Astrocyte (in vitro differentiated cells and primary cell): ENCODE results near the gene TBC1D2. TPM values are rescaled to one million over a fixed set of nuclear protein-coding genes. Genes with fewer than 3 reads are reported as not detected.

ENCODE experiments used
- DNase-seq: peaks from one replicate; pipeline ENCODE4 v3.0.0-alpha.2; 2010; ENCODE audit warnings: low read depth
- FAIRE-seq: peaks from 2 replicates; lab custom pipeline; 2011; peaks lifted over from hg19 to GRCh38; lab: Jason Lieb, UNC
- H2AFZ ChIP-seq: 2 replicates; pipeline ENCODE4 v1.6.0; 2012; ENCODE audit warnings: low read depth, low read length, inconsistent platforms
- H3K27ac ChIP-seq: 2 replicates; pipeline ENCODE4 v1.5.1; 2011; ENCODE audit warnings: low read depth, low read length, inconsistent platforms
- H3K27me3 ChIP-seq: 2 replicates; pipeline ENCODE4 v1.6.0; 2011; ENCODE audit warnings: low read length, inconsistent platforms; ENCODE audit not compliant: insufficient read depth
- H3K36me3 ChIP-seq: 2 replicates; pipeline ENCODE4 v1.5.1; 2011; ENCODE audit warnings: low read length, inconsistent platforms; ENCODE audit not compliant: insufficient read depth
- H3K4me1 ChIP-seq: 2 replicates; pipeline ENCODE4 v1.5.1; 2011; ENCODE audit warnings: low read length, inconsistent platforms; ENCODE audit not compliant: insufficient read depth
- H3K4me2 ChIP-seq: 2 replicates; pipeline ENCODE4 v1.6.0; 2012; ENCODE audit warnings: low read length, inconsistent platforms
- H3K4me3 ChIP-seq: 2 replicates; pipeline ENCODE4 v1.5.1; 2011; ENCODE audit warnings: low read depth, mild to moderate bottlenecking, low read length, inconsistent platforms; ENCODE audit not compliant: insufficient read depth
- H3K79me2 ChIP-seq: 2 replicates; pipeline ENCODE4 v1.6.0; 2012; ENCODE audit warnings: mild to moderate bottlenecking, low read length, inconsistent platforms; ENCODE audit not compliant: insufficient read depth
- H3K9ac ChIP-seq: 2 replicates; pipeline ENCODE4 v1.6.0; 2012; ENCODE audit warnings: mild to moderate bottlenecking, low read length, inconsistent platforms
- H3K9me3 ChIP-seq: 2 replicates; pipeline ENCODE4 v1.5.1; 2012; ENCODE audit warnings: low read depth, mild to moderate bottlenecking, low read length, inconsistent platforms; ENCODE audit not compliant: insufficient read depth
- H4K20me1 ChIP-seq: 2 replicates; pipeline ENCODE4 v1.6.0; 2012; ENCODE audit warnings: low read length, inconsistent platforms; ENCODE audit not compliant: insufficient read depth
- H3K27ac Mint-ChIP-seq: one replicate; pipeline ENCODE4 v1.8.0; 2021; ENCODE audit warnings: mild to moderate bottlenecking, mixed read lengths; ENCODE audit not compliant: unreplicated experiment
- H3K27me3 Mint-ChIP-seq: one replicate; pipeline ENCODE4 v1.8.0; 2021; ENCODE audit warnings: low read depth, mixed read lengths; ENCODE audit not compliant: unreplicated experiment
- H3K36me3 Mint-ChIP-seq: one replicate; pipeline ENCODE4 v1.8.0; 2021; ENCODE audit warnings: low read depth, mixed read lengths; ENCODE audit not compliant: unreplicated experiment
- H3K4me1 Mint-ChIP-seq: one replicate; pipeline ENCODE4 v1.8.0; 2021; ENCODE audit warnings: low read depth, mixed read lengths; ENCODE audit not compliant: unreplicated experiment
- H3K4me3 Mint-ChIP-seq: one replicate; pipeline ENCODE4 v1.8.0; 2021; ENCODE audit warnings: mild to moderate bottlenecking, moderate library complexity, mixed read lengths; ENCODE audit not compliant: unreplicated experiment
- H3K9me3 Mint-ChIP-seq: one replicate; pipeline ENCODE4 v1.8.0; 2021; ENCODE audit warnings: mild to moderate bottlenecking, mixed read lengths; ENCODE audit not compliant: unreplicated experiment
- EZH2 ChIP-seq: IDR thresholded peaks from 2 replicates; pipeline ENCODE4 v1.6.1; 2012; ENCODE audit warnings: mild to moderate bottlenecking, low read length, inconsistent platforms; ENCODE audit not compliant: insufficient read depth
- total RNA-seq: library from RNA; stranded (reverse); gene quantifications from 2 replicates; pipeline ENCODE4 v1.2.1, GENCODE V29; 2021
- TF ChIP-seq, protein P1 (sequence below): IDR thresholded peaks from 2 replicates; pipeline ENCODE4 v1.5.1; 2011; ENCODE audit warnings: low read depth, mild to moderate bottlenecking, inconsistent platforms, low read length, moderate library complexity; ENCODE audit not compliant: insufficient read depth

The TBC1D2 gene
- total RNA-seq, 1 donor from 2014 or later, result 9.6 TPM

GRCh38 chr9:98232926-98233325 is 22.5 kb downstream of the TBC1D2 start:
- Mint-ChIP-seq H3K27ac (no peak overlapping the region), H3K9me3 (peaks cover 2% of the 10 kb centered on the region), H3K4me1 (peaks cover 6% of the 10 kb centered on the region), H3K27me3 (no peaks in the 10 kb centered on the region), H3K36me3 (peaks cover 20% of the 10 kb centered on the region), H3K4me3 (no peak overlapping the region)
- peaks cover 14% of the 10 kb centered on the region for H3K4me1 ChIP-seq
- no peak for TF ChIP-seq EZH2
- TF ChIP-seq, protein P1, sequence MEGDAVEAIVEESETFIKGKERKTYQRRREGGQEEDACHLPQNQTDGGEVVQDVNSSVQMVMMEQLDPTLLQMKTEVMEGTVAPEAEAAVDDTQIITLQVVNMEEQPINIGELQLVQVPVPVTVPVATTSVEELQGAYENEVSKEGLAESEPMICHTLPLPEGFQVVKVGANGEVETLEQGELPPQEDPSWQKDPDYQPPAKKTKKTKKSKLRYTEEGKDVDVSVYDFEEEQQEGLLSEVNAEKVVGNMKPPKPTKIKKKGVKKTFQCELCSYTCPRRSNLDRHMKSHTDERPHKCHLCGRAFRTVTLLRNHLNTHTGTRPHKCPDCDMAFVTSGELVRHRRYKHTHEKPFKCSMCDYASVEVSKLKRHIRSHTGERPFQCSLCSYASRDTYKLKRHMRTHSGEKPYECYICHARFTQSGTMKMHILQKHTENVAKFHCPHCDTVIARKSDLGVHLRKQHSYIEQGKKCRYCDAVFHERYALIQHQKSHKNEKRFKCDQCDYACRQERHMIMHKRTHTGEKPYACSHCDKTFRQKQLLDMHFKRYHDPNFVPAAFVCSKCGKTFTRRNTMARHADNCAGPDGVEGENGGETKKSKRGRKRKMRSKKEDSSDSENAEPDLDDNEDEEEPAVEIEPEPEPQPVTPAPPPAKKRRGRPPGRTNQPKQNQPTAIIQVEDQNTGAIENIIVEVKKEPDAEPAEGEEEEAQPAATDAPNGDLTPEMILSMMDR, result no peak
- no peak overlapping the region for H2AFZ ChIP-seq
- no peaks in the 10 kb centered on the region for H4K20me1 ChIP-seq
- peak overlapping the region; percentile 6 for H3K9ac ChIP-seq
- no peaks in the 10 kb centered on the region for H3K79me2 ChIP-seq
- H3K27ac ChIP-seq, result peak overlapping the region; percentile 21
- DNase-seq, result no peak
- no peak overlapping the region for H3K4me3 ChIP-seq
- no peaks in the 10 kb centered on the region for H3K27me3 ChIP-seq
- FAIRE-seq, result no peak
- H3K9me3 ChIP-seq, result no peaks in the 10 kb centered on the region
- no peak overlapping the region for H3K4me2 ChIP-seq
- peaks cover 25% of the 10 kb centered on the region for H3K36me3 ChIP-seq

DNA sequence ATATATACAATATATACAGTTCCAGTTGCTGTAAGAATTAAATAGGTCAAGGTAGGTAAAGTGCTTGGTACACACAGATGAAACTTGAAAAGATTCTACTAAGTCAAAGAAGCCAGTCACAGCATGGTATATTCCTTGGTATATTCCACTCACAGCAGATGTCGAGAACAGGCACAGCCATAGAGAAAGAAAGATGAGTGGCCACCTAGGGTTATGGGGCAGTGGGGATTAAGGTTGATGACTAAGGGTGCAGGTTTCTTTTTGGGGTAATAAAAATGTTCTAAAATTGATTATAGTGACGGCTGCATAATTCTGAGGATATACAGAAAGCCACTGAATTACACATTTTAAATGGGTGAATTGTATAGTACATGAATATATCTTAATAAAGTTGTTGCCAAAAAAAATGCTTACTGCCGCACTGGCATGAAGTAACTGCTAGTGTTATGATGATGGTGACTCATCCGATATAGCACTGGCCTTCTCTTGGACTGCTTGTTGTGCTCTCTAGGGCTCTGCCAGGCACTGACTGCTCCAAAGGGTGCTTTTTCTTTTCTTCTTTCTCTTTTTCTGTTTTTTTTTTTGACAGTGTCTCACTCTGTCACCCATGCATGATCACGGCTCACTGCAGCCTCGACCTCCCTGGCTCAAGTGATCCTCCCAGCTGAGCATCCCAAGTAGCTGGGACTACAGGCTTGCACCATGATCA is 23.5 kb downstream of the TBC1D2 start:
- Histone ChIP-seq H3K79me2 (no peaks in the 10 kb centered on the region), H3K27ac (peak overlapping the region; percentile 21), H3K4me3 (no peak overlapping the region), H3K27me3 (no peaks in the 10 kb centered on the region), H3K4me2 (peak overlapping the region; percentile 40), H4K20me1 (no peaks in the 10 kb centered on the region), H3K9ac (no peak overlapping the region), H3K4me1 (peaks cover 14% of the 10 kb centered on the region), H2AFZ (no peak overlapping the region), H3K9me3 (no peaks in the 10 kb centered on the region), H3K36me3 (peaks cover 27% of the 10 kb centered on the region)
- TF ChIP-seq EZH2, result no peak
- TF ChIP-seq, protein P1, result no peak
- no peak for FAIRE-seq
- no peak overlapping the region for H3K4me3 Mint-ChIP-seq
- H3K27ac Mint-ChIP-seq, result peak overlapping the region; percentile 38
- H3K36me3 Mint-ChIP-seq, result peaks cover 20% of the 10 kb centered on the region
- peaks cover 7% of the 10 kb centered on the region for H3K4me1 Mint-ChIP-seq
- no peaks in the 10 kb centered on the region for H3K27me3 Mint-ChIP-seq
- peak; percentile 87 for DNase-seq
- H3K9me3 Mint-ChIP-seq, result peaks cover 2% of the 10 kb centered on the region

DNA sequence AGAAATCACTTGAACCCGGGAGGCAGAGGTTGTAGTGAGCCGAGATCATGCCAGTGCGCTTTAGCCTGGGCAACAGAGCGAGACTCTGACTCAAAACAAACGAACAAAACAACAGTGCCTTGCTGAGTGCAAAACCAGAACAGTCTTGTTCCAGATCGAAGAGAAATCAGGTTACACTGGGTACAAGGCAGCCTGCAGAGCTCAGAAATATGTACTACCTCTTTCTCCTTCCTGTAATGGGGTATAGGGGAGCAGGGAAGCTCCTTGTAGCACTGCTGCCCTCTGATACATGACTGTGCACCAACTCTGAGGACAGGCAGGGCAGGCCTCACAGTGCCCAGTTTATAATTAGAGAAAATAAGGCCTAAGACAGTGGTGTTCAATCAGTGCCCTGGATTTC is 24.7 kb downstream of the TBC1D2 start:
- Histone ChIP-seq H3K4me3 (no peak overlapping the region), H3K27me3 (no peaks in the 10 kb centered on the region), H3K27ac (no peak overlapping the region), H3K36me3 (peaks cover 28% of the 10 kb centered on the region), H3K4me1 (peaks cover 14% of the 10 kb centered on the region), H2AFZ (no peak overlapping the region), H3K79me2 (no peaks in the 10 kb centered on the region), H4K20me1 (no peaks in the 10 kb centered on the region), H3K9me3 (no peaks in the 10 kb centered on the region), H3K9ac (no peak overlapping the region), H3K4me2 (no peak overlapping the region)
- peaks cover 7% of the 10 kb centered on the region for H3K4me1 Mint-ChIP-seq
- peaks cover 23% of the 10 kb centered on the region for H3K36me3 Mint-ChIP-seq
- peaks cover 2% of the 10 kb centered on the region for H3K9me3 Mint-ChIP-seq
- FAIRE-seq (no peak), DNase-seq (no peak)
- H3K27me3 Mint-ChIP-seq, result no peaks in the 10 kb centered on the region
- H3K27ac Mint-ChIP-seq, result no peak overlapping the region
- no peak overlapping the region for H3K4me3 Mint-ChIP-seq
- TF ChIP-seq, protein P1, result no peak
